ENCODE data around the gene RHOC.

GRCh38 chr1:112721966-112722524 lies 15.1 kb upstream of the RHOC start:
- TF ChIP-seq, protein P1, sequence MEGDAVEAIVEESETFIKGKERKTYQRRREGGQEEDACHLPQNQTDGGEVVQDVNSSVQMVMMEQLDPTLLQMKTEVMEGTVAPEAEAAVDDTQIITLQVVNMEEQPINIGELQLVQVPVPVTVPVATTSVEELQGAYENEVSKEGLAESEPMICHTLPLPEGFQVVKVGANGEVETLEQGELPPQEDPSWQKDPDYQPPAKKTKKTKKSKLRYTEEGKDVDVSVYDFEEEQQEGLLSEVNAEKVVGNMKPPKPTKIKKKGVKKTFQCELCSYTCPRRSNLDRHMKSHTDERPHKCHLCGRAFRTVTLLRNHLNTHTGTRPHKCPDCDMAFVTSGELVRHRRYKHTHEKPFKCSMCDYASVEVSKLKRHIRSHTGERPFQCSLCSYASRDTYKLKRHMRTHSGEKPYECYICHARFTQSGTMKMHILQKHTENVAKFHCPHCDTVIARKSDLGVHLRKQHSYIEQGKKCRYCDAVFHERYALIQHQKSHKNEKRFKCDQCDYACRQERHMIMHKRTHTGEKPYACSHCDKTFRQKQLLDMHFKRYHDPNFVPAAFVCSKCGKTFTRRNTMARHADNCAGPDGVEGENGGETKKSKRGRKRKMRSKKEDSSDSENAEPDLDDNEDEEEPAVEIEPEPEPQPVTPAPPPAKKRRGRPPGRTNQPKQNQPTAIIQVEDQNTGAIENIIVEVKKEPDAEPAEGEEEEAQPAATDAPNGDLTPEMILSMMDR (IDR thresholded peaks at IDR 0.05) = no peak
- TF ChIP-seq EP300 (IDR thresholded peaks at IDR 0.05; ENCODE audit: borderline replicate concordance in 1 of 2, low read depth in 1 of 2, low read length in 1 of 2) (no peak), REST (IDR thresholded peaks at IDR 0.05; ENCODE audit: low read depth, low read length) (no peak), MAX (IDR thresholded peaks at IDR 0.05; ENCODE audit: low read depth) (no peak), EZH2phosphoT487 (IDR thresholded peaks at IDR 0.05; ENCODE audit: borderline replicate concordance, low read depth) (no peak), YY1 (IDR thresholded peaks at IDR 0.05; ENCODE audit: low read depth) (no peak), RXRA (IDR thresholded peaks at IDR 0.05; ENCODE audit: borderline replicate concordance, low read depth) (no peak), FOXM1 (IDR thresholded peaks at IDR 0.05; ENCODE audit: low read depth) (no peak), IRF3 (IDR thresholded peaks at IDR 0.05; ENCODE audit: low read depth, low read length) (no peak)

Data from SK-N-SH (cell line).